Measurements from ENCODE around the gene PUS3. TPM values are rescaled to one million over a fixed set of nuclear protein-coding genes. Genes with fewer than 3 reads are reported as not detected.

The PUS3 gene
- polyA plus RNA-seq, 1 donor from 2014 or later = 15.5 TPM

DNA sequence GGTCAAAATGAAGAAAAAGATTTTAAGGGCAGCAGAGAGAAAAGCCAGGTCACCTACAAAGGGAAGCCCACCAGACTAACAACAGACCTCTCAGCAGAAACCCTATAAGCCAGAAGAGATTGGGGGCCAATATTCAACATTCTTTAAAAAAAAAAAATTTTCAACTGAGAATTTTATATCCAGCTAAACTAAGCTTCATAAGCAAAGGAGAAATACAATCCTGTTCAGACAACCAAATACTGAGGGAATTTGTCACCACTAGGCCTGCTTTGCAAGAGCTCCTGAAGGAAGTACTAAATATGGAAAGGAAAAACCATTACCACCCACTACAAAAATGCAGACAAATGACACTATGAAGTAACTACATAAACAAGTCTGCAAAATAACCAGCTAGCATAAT, 56.8 kb downstream of the PUS3 start:
- Histone ChIP-seq H3K27ac (ENCODE audit: low read length) (no peak overlapping the region), H3K4me2 (ENCODE audit: low read length) (no peak overlapping the region)
- TF ChIP-seq POLR2AphosphoS5 (IDR thresholded peaks at IDR 0.05) = no peak
- no peak for TF ChIP-seq TAF1 (IDR thresholded peaks at IDR 0.05; ENCODE audit: low read depth)
- no peak for TF ChIP-seq EP300 (conservative IDR thresholded peaks at IDR 0.05; ENCODE audit: poor library complexity, severe bottlenecking)
- TF ChIP-seq RAD21 (conservative IDR thresholded peaks at IDR 0.05) = no peak
- no peak for TF ChIP-seq SMC3 (conservative IDR thresholded peaks at IDR 0.05; ENCODE audit: poor library complexity)
- no peak for TF ChIP-seq EZH2 (IDR thresholded peaks at IDR 0.05; ENCODE audit: borderline replicate concordance, insufficient read depth, low read length, poor library complexity, severe bottlenecking)
- TF ChIP-seq, protein P1, sequence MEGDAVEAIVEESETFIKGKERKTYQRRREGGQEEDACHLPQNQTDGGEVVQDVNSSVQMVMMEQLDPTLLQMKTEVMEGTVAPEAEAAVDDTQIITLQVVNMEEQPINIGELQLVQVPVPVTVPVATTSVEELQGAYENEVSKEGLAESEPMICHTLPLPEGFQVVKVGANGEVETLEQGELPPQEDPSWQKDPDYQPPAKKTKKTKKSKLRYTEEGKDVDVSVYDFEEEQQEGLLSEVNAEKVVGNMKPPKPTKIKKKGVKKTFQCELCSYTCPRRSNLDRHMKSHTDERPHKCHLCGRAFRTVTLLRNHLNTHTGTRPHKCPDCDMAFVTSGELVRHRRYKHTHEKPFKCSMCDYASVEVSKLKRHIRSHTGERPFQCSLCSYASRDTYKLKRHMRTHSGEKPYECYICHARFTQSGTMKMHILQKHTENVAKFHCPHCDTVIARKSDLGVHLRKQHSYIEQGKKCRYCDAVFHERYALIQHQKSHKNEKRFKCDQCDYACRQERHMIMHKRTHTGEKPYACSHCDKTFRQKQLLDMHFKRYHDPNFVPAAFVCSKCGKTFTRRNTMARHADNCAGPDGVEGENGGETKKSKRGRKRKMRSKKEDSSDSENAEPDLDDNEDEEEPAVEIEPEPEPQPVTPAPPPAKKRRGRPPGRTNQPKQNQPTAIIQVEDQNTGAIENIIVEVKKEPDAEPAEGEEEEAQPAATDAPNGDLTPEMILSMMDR (IDR thresholded peaks at IDR 0.05; ENCODE audit: poor library complexity, severe bottlenecking) = no peak
- no peak for TF ChIP-seq MXI1 (conservative IDR thresholded peaks at IDR 0.05; ENCODE audit: poor library complexity, severe bottlenecking)
- TF ChIP-seq, protein P2, sequence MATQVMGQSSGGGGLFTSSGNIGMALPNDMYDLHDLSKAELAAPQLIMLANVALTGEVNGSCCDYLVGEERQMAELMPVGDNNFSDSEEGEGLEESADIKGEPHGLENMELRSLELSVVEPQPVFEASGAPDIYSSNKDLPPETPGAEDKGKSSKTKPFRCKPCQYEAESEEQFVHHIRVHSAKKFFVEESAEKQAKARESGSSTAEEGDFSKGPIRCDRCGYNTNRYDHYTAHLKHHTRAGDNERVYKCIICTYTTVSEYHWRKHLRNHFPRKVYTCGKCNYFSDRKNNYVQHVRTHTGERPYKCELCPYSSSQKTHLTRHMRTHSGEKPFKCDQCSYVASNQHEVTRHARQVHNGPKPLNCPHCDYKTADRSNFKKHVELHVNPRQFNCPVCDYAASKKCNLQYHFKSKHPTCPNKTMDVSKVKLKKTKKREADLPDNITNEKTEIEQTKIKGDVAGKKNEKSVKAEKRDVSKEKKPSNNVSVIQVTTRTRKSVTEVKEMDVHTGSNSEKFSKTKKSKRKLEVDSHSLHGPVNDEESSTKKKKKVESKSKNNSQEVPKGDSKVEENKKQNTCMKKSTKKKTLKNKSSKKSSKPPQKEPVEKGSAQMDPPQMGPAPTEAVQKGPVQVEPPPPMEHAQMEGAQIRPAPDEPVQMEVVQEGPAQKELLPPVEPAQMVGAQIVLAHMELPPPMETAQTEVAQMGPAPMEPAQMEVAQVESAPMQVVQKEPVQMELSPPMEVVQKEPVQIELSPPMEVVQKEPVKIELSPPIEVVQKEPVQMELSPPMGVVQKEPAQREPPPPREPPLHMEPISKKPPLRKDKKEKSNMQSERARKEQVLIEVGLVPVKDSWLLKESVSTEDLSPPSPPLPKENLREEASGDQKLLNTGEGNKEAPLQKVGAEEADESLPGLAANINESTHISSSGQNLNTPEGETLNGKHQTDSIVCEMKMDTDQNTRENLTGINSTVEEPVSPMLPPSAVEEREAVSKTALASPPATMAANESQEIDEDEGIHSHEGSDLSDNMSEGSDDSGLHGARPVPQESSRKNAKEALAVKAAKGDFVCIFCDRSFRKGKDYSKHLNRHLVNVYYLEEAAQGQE (IDR thresholded peaks at IDR 0.05; ENCODE audit: borderline replicate concordance) = no peak

More for the DNA sequence above, 56.8 kb downstream of the PUS3 start:
- Histone ChIP-seq H3K9ac (ENCODE audit: low read length) (no peak overlapping the region), H2AFZ (ENCODE audit: low read depth, low read length) (no peak overlapping the region), H3F3A (ENCODE audit: insufficient read depth, low read length, poor library complexity, severe bottlenecking) (no peaks in the 10 kb centered on the region), H3K36me3 (ENCODE audit: insufficient read depth, low read length) (no peaks in the 10 kb centered on the region), H3K9me2 (ENCODE audit: insufficient read depth, low read length) (no peaks in the 10 kb centered on the region), H3K9me3 (ENCODE audit: low read length) (peaks cover 6% of the 10 kb centered on the region), H3K4me3 (ENCODE audit: low read length) (no peak overlapping the region), H4K20me1 (ENCODE audit: insufficient read depth) (no peaks in the 10 kb centered on the region), H3K79me2 (replicated peaks; ENCODE audit: insufficient read depth, low read length) (no peaks in the 10 kb centered on the region), H3K27me3 (ENCODE audit: insufficient read depth, low read depth, low read length) (no peaks in the 10 kb centered on the region)

Other genes with a start within 250 kb of the PUS3 start
- gene ACRV1, start 222.4 kb downstream of the PUS3 start, polyA plus RNA-seq = 0.52 TPM in 1 of 2 replicates, not detected in the other
- not detected in 2 replicates for gene PATE1, start 156.9 kb downstream of the PUS3 start, polyA plus RNA-seq
- gene PATE2, start 124.4 kb downstream of the PUS3 start, polyA plus RNA-seq = not detected in 2 replicates
- not detected in 2 replicates for gene PATE3, start 115.1 kb downstream of the PUS3 start, polyA plus RNA-seq
- not detected in 2 replicates for gene PATE4, start 69.9 kb downstream of the PUS3 start, polyA plus RNA-seq
- 4.6 and 6.0 TPM in 2 replicates for gene HYLS1, start 15.5 kb downstream of the PUS3 start, polyA plus RNA-seq
- gene DDX25, start 1.3 kb upstream of the PUS3 start, polyA plus RNA-seq = 66.4 and 67.1 TPM in 2 replicates
- gene VSIG10L2, start 42.8 kb upstream of the PUS3 start, polyA plus RNA-seq = 0.08 TPM in 1 of 2 replicates, not detected in the other
- gene CDON, start 159.7 kb upstream of the PUS3 start, polyA plus RNA-seq = 44.1 and 45.7 TPM in 2 replicates

Data from neural cell (in vitro differentiated cells).